ENCODE data around the gene LMO7. TPM values are rescaled to one million over a fixed set of nuclear protein-coding genes. Genes with fewer than 3 reads are reported as not detected.

LMO7 gene
- total and polyA plus RNA-seq, 2 experiments from 2014 or later, result 47.2 to 105 TPM

GRCh38 chr13:75829830-75830229, 193.7 kb downstream of the LMO7 start:
- no peak overlapping the region for H2AFZ ChIP-seq
- DNase-seq (ENCODE audit: low spot score), result no peak
- no peak overlapping the region for H3K4me3 ChIP-seq
- no peaks in the 10 kb centered on the region for H3K36me3 ChIP-seq (replicated peaks; ENCODE audit: insufficient read depth, low read depth)
- H3K9me2 ChIP-seq (replicated peaks; ENCODE audit: insufficient read depth), result no peaks in the 10 kb centered on the region
- no peak overlapping the region for H3K4me2 ChIP-seq
- peaks cover 6% of the 10 kb centered on the region for H3K79me2 ChIP-seq
- no peak overlapping the region for H3K27ac ChIP-seq
- no peaks in the 10 kb centered on the region for H3K9me3 ChIP-seq (ENCODE audit: low read depth)
- no peaks in the 10 kb centered on the region for H3K4me1 ChIP-seq (ENCODE audit: insufficient read depth)
- H4K20me1 ChIP-seq (ENCODE audit: insufficient read depth, poor library complexity, severe bottlenecking), result no peaks in the 10 kb centered on the region
- H3K27me3 ChIP-seq, result no peaks in the 10 kb centered on the region
- TF ChIP-seq EZH2phosphoT487 (IDR thresholded peaks at IDR 0.05; ENCODE audit: low read depth, severe bottlenecking, unreplicated experiment), result no peak
- TF ChIP-seq, protein P1, sequence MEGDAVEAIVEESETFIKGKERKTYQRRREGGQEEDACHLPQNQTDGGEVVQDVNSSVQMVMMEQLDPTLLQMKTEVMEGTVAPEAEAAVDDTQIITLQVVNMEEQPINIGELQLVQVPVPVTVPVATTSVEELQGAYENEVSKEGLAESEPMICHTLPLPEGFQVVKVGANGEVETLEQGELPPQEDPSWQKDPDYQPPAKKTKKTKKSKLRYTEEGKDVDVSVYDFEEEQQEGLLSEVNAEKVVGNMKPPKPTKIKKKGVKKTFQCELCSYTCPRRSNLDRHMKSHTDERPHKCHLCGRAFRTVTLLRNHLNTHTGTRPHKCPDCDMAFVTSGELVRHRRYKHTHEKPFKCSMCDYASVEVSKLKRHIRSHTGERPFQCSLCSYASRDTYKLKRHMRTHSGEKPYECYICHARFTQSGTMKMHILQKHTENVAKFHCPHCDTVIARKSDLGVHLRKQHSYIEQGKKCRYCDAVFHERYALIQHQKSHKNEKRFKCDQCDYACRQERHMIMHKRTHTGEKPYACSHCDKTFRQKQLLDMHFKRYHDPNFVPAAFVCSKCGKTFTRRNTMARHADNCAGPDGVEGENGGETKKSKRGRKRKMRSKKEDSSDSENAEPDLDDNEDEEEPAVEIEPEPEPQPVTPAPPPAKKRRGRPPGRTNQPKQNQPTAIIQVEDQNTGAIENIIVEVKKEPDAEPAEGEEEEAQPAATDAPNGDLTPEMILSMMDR (IDR thresholded peaks at IDR 0.05; ENCODE audit: poor library complexity), result no peak
- TF ChIP-seq EZH2 (IDR thresholded peaks at IDR 0.05; ENCODE audit: borderline replicate concordance), result no peak
- 96% methylated on average over 1 of the region's 1 CpG for WGBS (ENCODE audit: low lambda C conversion rate, missing lambda C conversion rate)

- H3K9me2 ChIP-seq (replicated peaks; ENCODE audit: insufficient read depth), result no peaks in the 10 kb centered on the region
- H3K4me3 ChIP-seq, result no peak overlapping the region
- peaks cover 6% of the 10 kb centered on the region for H3K79me2 ChIP-seq
- no peaks in the 10 kb centered on the region for H3K36me3 ChIP-seq (replicated peaks; ENCODE audit: insufficient read depth, low read depth)
- no peak overlapping the region for H2AFZ ChIP-seq
- H3K27ac ChIP-seq, result no peak overlapping the region
- H3K9me3 ChIP-seq (ENCODE audit: low read depth), result no peaks in the 10 kb centered on the region
- no peak for DNase-seq (ENCODE audit: low spot score)
- no peaks in the 10 kb centered on the region for H3K27me3 ChIP-seq
- 100% methylated on average over 1 of the region's 1 CpG for WGBS (ENCODE audit: low lambda C conversion rate, missing lambda C conversion rate)
- TF ChIP-seq EZH2phosphoT487 (IDR thresholded peaks at IDR 0.05; ENCODE audit: low read depth, severe bottlenecking, unreplicated experiment) (no peak), EZH2 (IDR thresholded peaks at IDR 0.05; ENCODE audit: borderline replicate concordance) (no peak)
- TF ChIP-seq, protein P1 (IDR thresholded peaks at IDR 0.05; ENCODE audit: poor library complexity), result no peak
- no peaks in the 10 kb centered on the region for H4K20me1 ChIP-seq (ENCODE audit: insufficient read depth, poor library complexity, severe bottlenecking)
- H3K4me2 ChIP-seq, result no peak overlapping the region
- no peaks in the 10 kb centered on the region for H3K4me1 ChIP-seq (ENCODE audit: insufficient read depth)
Observed at GRCh38 chr13:75830842-75831241, 194.7 kb downstream of the LMO7 start.

DNA sequence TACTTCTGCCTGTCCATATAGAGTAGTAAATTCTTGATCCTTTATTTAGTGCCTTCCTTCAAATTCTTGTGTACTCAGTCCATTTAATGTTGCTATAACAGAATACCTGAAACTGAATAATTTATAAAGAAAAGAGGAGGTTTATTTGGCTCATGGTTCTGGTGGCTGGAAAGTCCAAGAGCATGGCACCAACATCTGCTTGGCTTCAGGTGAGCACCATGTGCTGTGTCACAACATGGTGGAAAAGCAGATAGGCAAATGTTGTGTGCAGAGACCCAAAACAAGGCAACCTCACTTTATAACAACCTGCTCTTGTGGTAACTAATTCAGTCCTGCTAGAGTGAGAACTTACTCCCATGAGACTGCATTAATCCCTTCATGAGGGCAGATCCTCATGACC, 195.3 kb downstream of the LMO7 start:
- no peak for DNase-seq (ENCODE audit: low spot score)
- no peaks in the 10 kb centered on the region for H3K9me2 ChIP-seq (replicated peaks; ENCODE audit: insufficient read depth)
- no peak overlapping the region for H3K4me3 ChIP-seq
- no peak overlapping the region for H2AFZ ChIP-seq
- no peaks in the 10 kb centered on the region for H4K20me1 ChIP-seq (ENCODE audit: insufficient read depth, poor library complexity, severe bottlenecking)
- H3K27me3 ChIP-seq, result no peaks in the 10 kb centered on the region
- H3K4me2 ChIP-seq, result no peak overlapping the region
- H3K79me2 ChIP-seq, result peaks cover 6% of the 10 kb centered on the region
- H3K9me3 ChIP-seq (ENCODE audit: low read depth), result no peaks in the 10 kb centered on the region
- no peaks in the 10 kb centered on the region for H3K36me3 ChIP-seq (replicated peaks; ENCODE audit: insufficient read depth, low read depth)
- H3K4me1 ChIP-seq (ENCODE audit: insufficient read depth), result no peaks in the 10 kb centered on the region
- no peak overlapping the region for H3K27ac ChIP-seq
- TF ChIP-seq EZH2 (IDR thresholded peaks at IDR 0.05; ENCODE audit: borderline replicate concordance) (no peak), EZH2phosphoT487 (IDR thresholded peaks at IDR 0.05; ENCODE audit: low read depth, severe bottlenecking, unreplicated experiment) (no peak)
- TF ChIP-seq, protein P1 (IDR thresholded peaks at IDR 0.05; ENCODE audit: poor library complexity), result no peak

DNA sequence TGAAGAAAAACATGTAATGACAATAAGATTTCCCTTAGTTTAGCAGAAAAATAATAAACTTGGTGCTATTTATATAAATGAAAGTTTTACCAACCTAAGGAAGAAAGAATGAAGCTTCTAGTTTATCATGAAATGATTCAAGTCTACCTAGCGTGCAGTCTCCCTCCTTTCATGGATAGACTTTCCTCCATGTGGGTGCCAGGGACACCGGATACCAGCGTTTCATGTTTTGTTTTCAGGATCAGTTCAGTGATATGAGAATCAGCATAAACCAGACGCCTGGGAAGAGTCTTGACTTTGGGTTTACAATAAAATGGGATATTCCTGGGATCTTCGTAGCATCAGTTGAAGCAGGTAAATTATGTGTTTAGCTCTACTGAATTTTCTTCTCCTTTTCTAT, 196.7 kb downstream of the LMO7 start:
- no peaks in the 10 kb centered on the region for H4K20me1 ChIP-seq (ENCODE audit: insufficient read depth, poor library complexity, severe bottlenecking)
- no peak overlapping the region for H3K4me2 ChIP-seq
- no peaks in the 10 kb centered on the region for H3K9me3 ChIP-seq (ENCODE audit: low read depth)
- no peaks in the 10 kb centered on the region for H3K36me3 ChIP-seq (replicated peaks; ENCODE audit: insufficient read depth, low read depth)
- TF ChIP-seq, protein P1 (IDR thresholded peaks at IDR 0.05; ENCODE audit: poor library complexity), result no peak
- no peak for TF ChIP-seq EZH2 (IDR thresholded peaks at IDR 0.05; ENCODE audit: borderline replicate concordance)
- TF ChIP-seq EZH2phosphoT487 (IDR thresholded peaks at IDR 0.05; ENCODE audit: low read depth, severe bottlenecking, unreplicated experiment), result no peak
- H3K27ac ChIP-seq, result no peak overlapping the region
- 89% methylated on average over 5 of the region's 5 CpGs for WGBS (ENCODE audit: low lambda C conversion rate, missing lambda C conversion rate)
- no peak for DNase-seq (ENCODE audit: low spot score)
- H3K4me1 ChIP-seq (ENCODE audit: insufficient read depth), result no peaks in the 10 kb centered on the region
- peaks cover 3% of the 10 kb centered on the region for H3K79me2 ChIP-seq
- H3K9me2 ChIP-seq (replicated peaks; ENCODE audit: insufficient read depth), result no peaks in the 10 kb centered on the region
- no peaks in the 10 kb centered on the region for H3K27me3 ChIP-seq
- H2AFZ ChIP-seq, result no peak overlapping the region
- no peak overlapping the region for H3K4me3 ChIP-seq
